Caco-2 (cell line): ENCODE measurements around the gene TACR1. TPM values are rescaled to one million over a fixed set of nuclear protein-coding genes. Genes with fewer than 3 reads are reported as not detected.

Experiments
- BruUV-seq: library from RNA; stranded (reverse); fragments of 400-500 nt; replicated peaks from 2 replicates; lab custom pipeline; 2021; lab: Mats Ljungman, UMichigan
- CTCF ChIA-PET: fragments of 300-600 bp; sonication (Branson Sonifier 250); formaldehyde crosslinking; loops from one replicate; lab custom pipeline; 2022; ENCODE audit warnings: antibody characterized with exemption; lab: Charles Lee
- POLR2A ChIA-PET: fragments of 300-600 bp; sonication (Branson Sonifier 250); formaldehyde crosslinking; loops from one replicate; lab custom pipeline; 2022; ENCODE audit warnings: antibody characterized with exemption; lab: Charles Lee
- DNase-seq, 2 experiments: peaks; one replicate each; pipeline versions ENCODE4 v3.0.0 to v3.0.0-alpha.2; 2020 to 2022
- H3K27me3 ChIP-seq: replicated peaks from 2 replicates; pipeline ENCODE4 v1.6.0; 2011; ENCODE audit warnings: low read length; ENCODE audit not compliant: control insufficient read depth, insufficient read depth
- H3K36me3 ChIP-seq: 2 replicates; pipeline ENCODE4 v1.5.1; 2011; ENCODE audit warnings: low read length; ENCODE audit not compliant: control insufficient read depth, insufficient read depth
- H3K4me1 ChIP-seq: fragments of 250-450 bp; sonication (Bioruptor Pico); 2 replicates; pipeline ENCODE4 v1.5.1; 2020; ENCODE audit warnings: mild to moderate bottlenecking
- H3K4me3 ChIP-seq: 2 replicates; pipeline ENCODE4 v1.5.1; 2011; ENCODE audit warnings: low read depth, mild to moderate bottlenecking, control low read depth, low read length
- H3K9me3 ChIP-seq: fragments of 250-450 bp; sonication (Bioruptor Pico); 2 replicates; pipeline ENCODE4 v1.5.1; 2020; ENCODE audit warnings: mild to moderate bottlenecking, moderate library complexity
- H3K27ac Mint-ChIP-seq: one replicate; pipeline ENCODE4 v1.8.0; 2022; ENCODE audit warnings: mixed read lengths; ENCODE audit not compliant: unreplicated experiment
- H3K27me3 Mint-ChIP-seq: one replicate; pipeline ENCODE4 v1.8.0; 2022; ENCODE audit warnings: mixed read lengths; ENCODE audit not compliant: insufficient read depth, unreplicated experiment
- H3K36me3 Mint-ChIP-seq: one replicate; pipeline ENCODE4 v1.8.0; 2022; ENCODE audit warnings: mild to moderate bottlenecking, mixed read lengths; ENCODE audit not compliant: insufficient read depth, unreplicated experiment
- H3K4me1 Mint-ChIP-seq: one replicate; pipeline ENCODE4 v1.8.0; 2022; ENCODE audit warnings: low read depth, mixed read lengths; ENCODE audit not compliant: unreplicated experiment
- H3K4me3 Mint-ChIP-seq: one replicate; pipeline ENCODE4 v1.8.0; 2022; ENCODE audit warnings: mild to moderate bottlenecking, moderate library complexity, mixed read lengths; ENCODE audit not compliant: unreplicated experiment
- H3K9me3 Mint-ChIP-seq: one replicate; pipeline ENCODE4 v1.8.0; 2022; ENCODE audit warnings: mixed read lengths; ENCODE audit not compliant: unreplicated experiment
- intact Hi-C: fragments of 100-400 bp; cut with micrococcal nuclease; formaldehyde crosslinking; loops from one replicate; pipeline ENCODE4 v1.10.0; 2022; ENCODE audit not compliant: unreplicated experiment
- total RNA-seq: library from RNA; stranded (reverse); gene quantifications from 2 replicates; pipeline ENCODE4 v1.2.3, GENCODE V29; 2022
- TF ChIP-seq, protein P1 (sequence below), 2 experiments: fragments of 200-600 bp in 1 of 2; IDR thresholded peaks; 1 replicate in 1 of 2; 2 replicates in 1 of 2; pipeline versions ENCODE4 v1.5.1 to v1.8.0; 2011 to 2022; ENCODE audit warnings: antibody characterized with exemption in 1 of 2, control low read depth in 1 of 2, inconsistent platforms in 1 of 2, low read depth in 1 of 2, low read length in 1 of 2, mild to moderate bottlenecking in 1 of 2, moderate library complexity in 1 of 2; ENCODE audit not compliant: insufficient read depth in 1 of 2, severe bottlenecking in 1 of 2, unreplicated experiment in 1 of 2

The TACR1 gene
- total RNA-seq, 1 experiment from 2014 or later: 0.07 TPM

DNA sequence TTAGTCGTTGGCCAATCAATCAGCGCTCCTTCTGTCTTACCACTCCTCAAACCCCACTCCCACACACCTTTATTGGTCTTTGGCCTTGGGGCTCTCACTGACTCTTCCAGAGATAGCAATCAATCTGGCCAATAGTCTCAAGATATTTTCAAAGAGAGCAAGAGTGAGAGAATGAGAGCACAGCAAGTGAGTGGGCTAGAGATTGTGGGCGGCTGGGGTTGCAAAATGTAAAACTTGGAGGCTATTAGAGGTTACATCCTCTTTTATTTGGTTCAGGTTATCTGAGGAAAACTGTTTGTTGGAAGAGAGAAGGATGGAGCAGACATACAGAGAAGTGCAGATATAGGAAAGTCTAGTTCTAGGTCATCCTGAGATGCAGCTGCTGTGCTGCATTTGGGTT is 32.8 kb downstream of the TACR1 start:
- H3K27me3 Mint-ChIP-seq: peaks cover 4% of the 10 kb centered on the region
- no peaks in the 10 kb centered on the region for H3K36me3 ChIP-seq
- no peak overlapping the region for H3K4me3 ChIP-seq
- intact Hi-C loops: no loop called here
- H3K4me1 ChIP-seq: no peaks in the 10 kb centered on the region
- BruUV-seq: no TSS peak
- ChIA-PET CTCF (no interaction called here), POLR2A (no interaction called here)
- H3K27me3 ChIP-seq: no peaks in the 10 kb centered on the region
- no peaks in the 10 kb centered on the region for H3K9me3 ChIP-seq
- no peak overlapping the region for H3K4me3 Mint-ChIP-seq
- H3K9me3 Mint-ChIP-seq: no peaks in the 10 kb centered on the region
- H3K36me3 Mint-ChIP-seq: no peaks in the 10 kb centered on the region
- H3K27ac Mint-ChIP-seq: no peak overlapping the region
- no peak for DNase-seq
- TF ChIP-seq, protein P1, sequence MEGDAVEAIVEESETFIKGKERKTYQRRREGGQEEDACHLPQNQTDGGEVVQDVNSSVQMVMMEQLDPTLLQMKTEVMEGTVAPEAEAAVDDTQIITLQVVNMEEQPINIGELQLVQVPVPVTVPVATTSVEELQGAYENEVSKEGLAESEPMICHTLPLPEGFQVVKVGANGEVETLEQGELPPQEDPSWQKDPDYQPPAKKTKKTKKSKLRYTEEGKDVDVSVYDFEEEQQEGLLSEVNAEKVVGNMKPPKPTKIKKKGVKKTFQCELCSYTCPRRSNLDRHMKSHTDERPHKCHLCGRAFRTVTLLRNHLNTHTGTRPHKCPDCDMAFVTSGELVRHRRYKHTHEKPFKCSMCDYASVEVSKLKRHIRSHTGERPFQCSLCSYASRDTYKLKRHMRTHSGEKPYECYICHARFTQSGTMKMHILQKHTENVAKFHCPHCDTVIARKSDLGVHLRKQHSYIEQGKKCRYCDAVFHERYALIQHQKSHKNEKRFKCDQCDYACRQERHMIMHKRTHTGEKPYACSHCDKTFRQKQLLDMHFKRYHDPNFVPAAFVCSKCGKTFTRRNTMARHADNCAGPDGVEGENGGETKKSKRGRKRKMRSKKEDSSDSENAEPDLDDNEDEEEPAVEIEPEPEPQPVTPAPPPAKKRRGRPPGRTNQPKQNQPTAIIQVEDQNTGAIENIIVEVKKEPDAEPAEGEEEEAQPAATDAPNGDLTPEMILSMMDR (IDR thresholded peaks at IDR 0.05; ENCODE audit: insufficient read depth in 1 of 2, low read depth in 1 of 2, low read length in 1 of 2, severe bottlenecking in 1 of 2, unreplicated experiment in 1 of 2): no peak
- peaks cover 6% of the 10 kb centered on the region for H3K4me1 Mint-ChIP-seq

DNA sequence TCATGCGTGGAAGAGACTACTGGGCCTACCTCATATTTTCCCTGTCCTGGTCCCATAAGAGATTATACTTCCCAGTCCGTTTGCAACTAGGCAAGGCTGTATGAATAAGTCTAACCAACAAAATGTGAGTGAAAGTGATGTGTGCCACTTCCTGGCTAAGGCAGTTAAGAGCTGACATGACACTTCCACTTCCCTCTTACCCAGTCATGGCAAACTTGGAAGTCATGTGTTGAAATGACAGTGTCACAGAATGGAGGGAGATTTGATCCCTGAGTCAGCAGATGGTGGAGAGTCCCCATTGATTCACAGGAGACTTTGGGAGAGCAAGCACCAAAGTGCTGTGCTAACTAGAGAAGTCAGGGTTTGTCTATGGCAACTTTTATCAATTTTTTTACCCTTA is 36.4 kb downstream of the TACR1 start:
- ChIA-PET CTCF (no interaction called here), POLR2A (no interaction called here)
- BruUV-seq: no TSS peak
- no peaks in the 10 kb centered on the region for H3K9me3 ChIP-seq
- no peak overlapping the region for H3K4me3 Mint-ChIP-seq
- TF ChIP-seq, protein P1 (IDR thresholded peaks at IDR 0.05; ENCODE audit: insufficient read depth in 1 of 2, low read depth in 1 of 2, low read length in 1 of 2, severe bottlenecking in 1 of 2, unreplicated experiment in 1 of 2): no peak
- intact Hi-C loops: no loop called here
- H3K4me1 ChIP-seq: no peaks in the 10 kb centered on the region
- no peak overlapping the region for H3K27ac Mint-ChIP-seq
- H3K9me3 Mint-ChIP-seq: no peaks in the 10 kb centered on the region
- no peaks in the 10 kb centered on the region for H3K36me3 Mint-ChIP-seq
- no peaks in the 10 kb centered on the region for H3K36me3 ChIP-seq
- peaks cover 6% of the 10 kb centered on the region for H3K4me1 Mint-ChIP-seq
- no peaks in the 10 kb centered on the region for H3K27me3 ChIP-seq
- H3K4me3 ChIP-seq: no peak overlapping the region
- H3K27me3 Mint-ChIP-seq: peaks cover 6% of the 10 kb centered on the region
- DNase-seq: no peak

DNA sequence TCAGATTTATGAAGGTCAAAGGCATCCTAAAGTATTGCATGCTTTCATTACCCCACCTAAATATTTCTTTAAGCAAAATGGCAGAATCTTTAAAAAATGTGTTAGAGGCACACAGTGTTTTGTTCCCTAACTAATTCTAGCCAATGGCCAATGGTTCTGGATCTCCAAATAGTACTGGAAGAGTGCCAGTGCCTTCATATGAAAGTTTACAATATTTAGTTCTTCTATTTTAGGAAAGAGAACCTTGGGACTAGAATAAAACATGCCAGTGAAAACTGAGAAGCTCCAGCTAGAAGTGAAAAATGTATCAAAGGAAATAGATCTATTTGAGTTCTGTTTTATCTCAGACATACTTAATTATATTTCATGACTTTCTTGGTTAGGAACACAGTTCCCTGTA is 37.1 kb downstream of the TACR1 start:
- DNase-seq: no peak
- Histone ChIP-seq H3K9me3 (no peaks in the 10 kb centered on the region), H3K36me3 (no peaks in the 10 kb centered on the region), H3K4me1 (no peaks in the 10 kb centered on the region), H3K27me3 (no peaks in the 10 kb centered on the region), H3K4me3 (no peak overlapping the region)
- no peak overlapping the region for H3K27ac Mint-ChIP-seq
- H3K9me3 Mint-ChIP-seq: no peaks in the 10 kb centered on the region
- no peak overlapping the region for H3K4me3 Mint-ChIP-seq
- H3K27me3 Mint-ChIP-seq: peaks cover 6% of the 10 kb centered on the region
- H3K36me3 Mint-ChIP-seq: no peaks in the 10 kb centered on the region
- intact Hi-C loops: no loop called here
- TF ChIP-seq, protein P1 (IDR thresholded peaks at IDR 0.05; ENCODE audit: insufficient read depth in 1 of 2, low read depth in 1 of 2, low read length in 1 of 2, severe bottlenecking in 1 of 2, unreplicated experiment in 1 of 2): no peak
- ChIA-PET CTCF (no interaction called here), POLR2A (no interaction called here)
- peaks cover 6% of the 10 kb centered on the region for H3K4me1 Mint-ChIP-seq
- BruUV-seq: no TSS peak
